Measurements from ENCODE around the gene PACSIN3.

DNA sequence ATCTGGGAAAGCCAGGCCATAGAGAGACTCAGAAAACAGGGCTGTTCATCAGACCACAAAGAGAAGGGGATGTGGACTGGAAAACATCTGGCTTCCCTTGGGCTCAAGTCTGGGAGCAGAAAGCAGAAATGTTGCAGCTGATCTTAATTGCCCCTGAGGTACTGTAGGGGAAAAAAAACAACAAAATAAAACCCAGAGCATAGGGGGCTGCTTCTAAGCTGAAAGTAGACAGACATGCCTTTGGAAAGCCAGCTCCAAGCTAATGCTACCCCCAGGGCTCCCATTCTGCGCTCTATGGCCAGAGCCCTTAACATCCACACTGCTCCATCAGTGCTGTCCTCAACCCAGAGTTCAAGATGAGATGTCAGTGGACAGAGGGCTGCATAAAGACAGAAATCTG lies 2.0 kb upstream of the PACSIN3 start:
- TF ChIP-seq JUND (IDR thresholded peaks at IDR 0.05; ENCODE audit: low read length) (no peak), YY1 (IDR thresholded peaks at IDR 0.05; ENCODE audit: low read depth, low read length) (no peak), TBP (IDR thresholded peaks at IDR 0.05; ENCODE audit: low read depth, low read length) (no peak), EZH2 (IDR thresholded peaks at IDR 0.05; ENCODE audit: low read depth, low read length, severe bottlenecking) (no peak), ZNF274 (IDR thresholded peaks at IDR 0.05; ENCODE audit: borderline replicate concordance, extremely low read depth, low read length) (no peak), TAF1 (IDR thresholded peaks at IDR 0.05; ENCODE audit: low read depth, low read length) (no peak)
- TF ChIP-seq, protein P1, sequence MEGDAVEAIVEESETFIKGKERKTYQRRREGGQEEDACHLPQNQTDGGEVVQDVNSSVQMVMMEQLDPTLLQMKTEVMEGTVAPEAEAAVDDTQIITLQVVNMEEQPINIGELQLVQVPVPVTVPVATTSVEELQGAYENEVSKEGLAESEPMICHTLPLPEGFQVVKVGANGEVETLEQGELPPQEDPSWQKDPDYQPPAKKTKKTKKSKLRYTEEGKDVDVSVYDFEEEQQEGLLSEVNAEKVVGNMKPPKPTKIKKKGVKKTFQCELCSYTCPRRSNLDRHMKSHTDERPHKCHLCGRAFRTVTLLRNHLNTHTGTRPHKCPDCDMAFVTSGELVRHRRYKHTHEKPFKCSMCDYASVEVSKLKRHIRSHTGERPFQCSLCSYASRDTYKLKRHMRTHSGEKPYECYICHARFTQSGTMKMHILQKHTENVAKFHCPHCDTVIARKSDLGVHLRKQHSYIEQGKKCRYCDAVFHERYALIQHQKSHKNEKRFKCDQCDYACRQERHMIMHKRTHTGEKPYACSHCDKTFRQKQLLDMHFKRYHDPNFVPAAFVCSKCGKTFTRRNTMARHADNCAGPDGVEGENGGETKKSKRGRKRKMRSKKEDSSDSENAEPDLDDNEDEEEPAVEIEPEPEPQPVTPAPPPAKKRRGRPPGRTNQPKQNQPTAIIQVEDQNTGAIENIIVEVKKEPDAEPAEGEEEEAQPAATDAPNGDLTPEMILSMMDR (IDR thresholded peaks at IDR 0.05; ENCODE audit: control extremely low read depth in 1 of 3, insufficient read depth in 1 of 3, low read depth in 1 of 3, low read length in 3 of 3) = no peak
